ENCODE data around the gene SUMF1.

Gene SUMF1

DNA sequence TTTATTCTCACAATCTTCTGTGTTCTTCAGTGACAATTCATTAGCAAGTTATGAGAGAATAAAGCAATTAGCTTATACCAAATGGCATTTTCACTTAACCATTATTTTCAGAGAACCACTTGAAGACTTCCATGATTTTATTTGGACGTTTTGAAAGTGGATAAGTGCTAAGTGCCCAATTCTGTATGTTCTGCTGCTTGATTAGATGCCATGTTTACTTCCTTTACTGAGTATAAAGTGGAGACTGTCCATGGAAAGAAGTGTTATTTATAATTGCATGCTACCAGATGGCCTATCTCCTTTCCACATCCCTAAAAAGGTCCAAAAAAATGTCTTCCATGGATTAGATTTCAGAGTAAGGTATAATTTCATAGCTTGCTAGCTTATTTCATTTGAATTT is 69.6 kb downstream of the SUMF1 start:
- Histone ChIP-seq H3K27ac (ENCODE audit: low read depth, low read length) (no peak overlapping the region), H3K27me3 (ENCODE audit: insufficient read depth, low read length) (no peaks in the 10 kb centered on the region)
- WGBS: 92% methylated on average over 1 of the region's 1 CpG

DNA sequence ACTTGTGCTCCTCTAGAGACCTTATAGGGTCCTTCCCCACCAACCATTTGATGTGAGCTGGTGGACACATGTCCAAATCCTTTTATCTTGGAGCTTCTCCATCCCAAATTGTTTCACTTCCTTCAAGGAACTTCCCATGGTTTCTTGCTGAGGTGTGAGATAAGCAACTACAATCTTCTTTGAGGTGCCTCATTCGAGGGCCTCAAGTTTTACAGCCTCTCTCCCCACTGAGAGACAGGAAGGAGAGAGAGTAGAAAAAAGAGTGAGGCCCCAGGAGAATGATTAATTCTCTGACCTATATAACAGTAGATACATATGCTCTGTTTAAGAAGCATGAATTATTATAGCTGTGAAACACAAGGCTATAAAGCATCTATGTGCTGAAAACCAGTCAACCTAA is 70.5 kb downstream of the SUMF1 start:
- H3K4me1 ChIP-seq (ENCODE audit: insufficient read depth, low read length): peaks cover 4% of the 10 kb centered on the region; the same call in 1 of the 2 replicates
- H3K9ac ChIP-seq (ENCODE audit: low read depth, low read length): no peak overlapping the region
- no CpG with 5 or more reads among the region's 1 CpG for WGBS
- H3K9me3 ChIP-seq (ENCODE audit: insufficient read depth, low read depth, low read length): no peaks in the 10 kb centered on the region
- no peak overlapping the region for H3K27ac ChIP-seq (ENCODE audit: low read depth, low read length)
- no peak overlapping the region for H3K4me3 ChIP-seq (ENCODE audit: low read length)
- H3K36me3 ChIP-seq (ENCODE audit: insufficient read depth, low read length): no peaks in the 10 kb centered on the region
- H3K27me3 ChIP-seq (ENCODE audit: insufficient read depth, low read length): no peaks in the 10 kb centered on the region

More for the DNA sequence above, 69.6 kb downstream of the SUMF1 start:
- Histone ChIP-seq H3K4me1 (ENCODE audit: insufficient read depth, low read length) (peaks cover 4% of the 10 kb centered on the region; the same call in 1 of the 2 replicates), H3K9me3 (ENCODE audit: insufficient read depth, low read depth, low read length) (no peaks in the 10 kb centered on the region), H3K36me3 (ENCODE audit: insufficient read depth, low read length) (no peaks in the 10 kb centered on the region), H3K4me3 (ENCODE audit: low read length) (no peak overlapping the region), H3K9ac (ENCODE audit: low read depth, low read length) (no peak overlapping the region)

DNA sequence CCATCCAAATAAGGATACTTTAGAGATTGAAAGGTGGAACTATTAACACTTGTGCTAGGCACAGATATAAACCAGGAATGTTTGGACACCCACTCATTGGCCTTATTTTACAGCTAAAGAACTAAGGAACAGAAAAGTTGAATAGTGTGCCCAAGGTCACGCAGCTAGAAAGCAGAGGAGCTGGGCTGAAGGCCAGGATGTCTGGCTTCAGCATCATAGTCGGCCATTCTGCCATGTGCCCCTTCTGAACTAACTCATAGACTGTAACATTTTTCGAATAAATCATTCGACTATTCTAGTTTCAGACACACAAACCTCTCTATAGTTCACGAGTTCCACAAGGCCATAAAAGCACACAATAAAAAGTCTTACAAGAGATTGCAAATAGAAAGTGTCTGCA is 71.1 kb downstream of the SUMF1 start:
- 95% methylated on average over 5 of the region's 5 CpGs for WGBS
- H3K4me1 ChIP-seq (ENCODE audit: insufficient read depth, low read length): peaks cover 4% of the 10 kb centered on the region; the same call in 1 of the 2 replicates
- no peak overlapping the region for H3K27ac ChIP-seq (ENCODE audit: low read depth, low read length)
- H3K9ac ChIP-seq (ENCODE audit: low read depth, low read length): no peak overlapping the region
- no peaks in the 10 kb centered on the region for H3K9me3 ChIP-seq (ENCODE audit: insufficient read depth, low read depth, low read length)
- H3K27me3 ChIP-seq (ENCODE audit: insufficient read depth, low read length): no peaks in the 10 kb centered on the region
- H3K4me3 ChIP-seq (ENCODE audit: low read length): no peak overlapping the region
- no peaks in the 10 kb centered on the region for H3K36me3 ChIP-seq (ENCODE audit: insufficient read depth, low read length)

DNA sequence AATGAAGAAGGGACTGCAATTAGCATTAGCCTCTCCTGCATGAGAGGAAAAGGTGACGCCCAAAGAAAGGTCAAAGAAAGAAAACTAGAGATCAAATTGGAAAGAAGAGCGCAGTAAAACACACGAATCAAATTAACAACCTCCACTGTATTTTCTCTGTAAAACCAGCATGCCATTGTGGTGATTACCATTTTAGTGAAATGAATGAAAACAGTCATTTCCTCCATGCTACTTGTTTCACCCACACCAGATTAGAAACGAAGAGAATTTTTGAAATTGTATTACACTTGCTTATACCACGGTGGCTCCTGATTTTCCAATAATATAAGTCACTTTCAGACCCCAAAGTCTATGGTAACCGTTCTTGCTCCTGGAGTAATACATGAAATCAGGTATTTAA is 71.6 kb downstream of the SUMF1 start:
- no peaks in the 10 kb centered on the region for H3K36me3 ChIP-seq (ENCODE audit: insufficient read depth, low read length)
- WGBS: 97% methylated on average over 3 of the region's 6 CpGs

DNA sequence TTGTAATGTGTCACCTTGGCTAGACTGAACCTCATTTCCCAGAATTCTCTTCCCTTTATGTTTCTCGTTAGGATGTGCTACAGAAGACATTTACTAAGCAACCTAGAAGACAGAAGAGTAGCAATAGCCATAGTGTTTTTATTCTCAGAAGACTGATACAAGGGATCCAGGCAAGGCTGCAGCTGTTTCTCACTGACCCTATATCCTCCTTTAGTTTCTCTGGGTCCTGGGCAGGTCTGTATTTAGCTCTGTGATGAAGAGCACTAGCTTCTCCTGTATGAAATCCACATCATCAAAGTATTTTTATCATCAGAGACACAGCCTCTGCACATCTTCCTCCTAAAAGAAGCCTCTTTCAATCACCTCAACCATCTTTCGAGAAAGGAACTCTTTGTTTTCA is 72.5 kb downstream of the SUMF1 start:
- no peak overlapping the region for H3K9ac ChIP-seq (ENCODE audit: low read depth, low read length)
- no peaks in the 10 kb centered on the region for H3K27me3 ChIP-seq (ENCODE audit: insufficient read depth, low read length)
- WGBS: 94% methylated on average over 2 of the region's 2 CpGs
- H3K4me3 ChIP-seq (ENCODE audit: low read length): no peak overlapping the region
- H3K36me3 ChIP-seq (ENCODE audit: insufficient read depth, low read length): no peaks in the 10 kb centered on the region
- no peak overlapping the region for H3K27ac ChIP-seq (ENCODE audit: low read depth, low read length)
- H3K9me3 ChIP-seq (ENCODE audit: insufficient read depth, low read depth, low read length): no peaks in the 10 kb centered on the region
- peaks cover 14% of the 10 kb centered on the region for H3K4me1 ChIP-seq (ENCODE audit: insufficient read depth, low read length)

More for the DNA sequence above, 71.6 kb downstream of the SUMF1 start:
- no peaks in the 10 kb centered on the region for H3K27me3 ChIP-seq (ENCODE audit: insufficient read depth, low read length)
- peaks cover 5% of the 10 kb centered on the region for H3K4me1 ChIP-seq (ENCODE audit: insufficient read depth, low read length)
- H3K4me3 ChIP-seq (ENCODE audit: low read length): no peak overlapping the region
- no peak overlapping the region for H3K27ac ChIP-seq (ENCODE audit: low read depth, low read length)
- no peaks in the 10 kb centered on the region for H3K9me3 ChIP-seq (ENCODE audit: insufficient read depth, low read depth, low read length)
- H3K9ac ChIP-seq (ENCODE audit: low read depth, low read length): no peak overlapping the region

DNA sequence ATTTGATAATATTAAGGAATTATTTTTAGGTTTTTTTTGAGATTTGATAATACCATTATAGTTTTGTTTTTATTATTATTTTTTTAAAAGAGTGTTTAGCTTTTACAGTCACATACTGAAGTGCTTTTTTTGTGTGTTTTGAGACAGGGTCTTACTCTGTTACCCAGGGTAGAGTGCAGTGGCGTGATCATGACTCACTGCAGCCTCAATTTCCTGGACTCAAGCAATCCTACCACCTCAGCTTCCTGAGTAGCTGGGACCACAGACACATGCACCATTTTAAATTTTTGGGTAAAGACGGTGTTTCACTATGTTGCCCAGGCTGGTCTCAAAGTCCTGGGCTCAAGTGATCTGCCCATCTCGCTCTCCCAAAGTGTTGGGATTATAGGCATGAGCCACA is 73.0 kb downstream of the SUMF1 start:
- H3K27ac ChIP-seq (ENCODE audit: low read depth, low read length): no peak overlapping the region
- H3K4me3 ChIP-seq (ENCODE audit: low read length): no peak overlapping the region
- H3K36me3 ChIP-seq (ENCODE audit: insufficient read depth, low read length): no peaks in the 10 kb centered on the region
- peaks cover 16% of the 10 kb centered on the region for H3K4me1 ChIP-seq (ENCODE audit: insufficient read depth, low read length)
- H3K9ac ChIP-seq (ENCODE audit: low read depth, low read length): no peak overlapping the region
- H3K27me3 ChIP-seq (ENCODE audit: insufficient read depth, low read length): no peaks in the 10 kb centered on the region
- no peaks in the 10 kb centered on the region for H3K9me3 ChIP-seq (ENCODE audit: insufficient read depth, low read depth, low read length)
- 99% methylated on average over 3 of the region's 3 CpGs for WGBS

DNA sequence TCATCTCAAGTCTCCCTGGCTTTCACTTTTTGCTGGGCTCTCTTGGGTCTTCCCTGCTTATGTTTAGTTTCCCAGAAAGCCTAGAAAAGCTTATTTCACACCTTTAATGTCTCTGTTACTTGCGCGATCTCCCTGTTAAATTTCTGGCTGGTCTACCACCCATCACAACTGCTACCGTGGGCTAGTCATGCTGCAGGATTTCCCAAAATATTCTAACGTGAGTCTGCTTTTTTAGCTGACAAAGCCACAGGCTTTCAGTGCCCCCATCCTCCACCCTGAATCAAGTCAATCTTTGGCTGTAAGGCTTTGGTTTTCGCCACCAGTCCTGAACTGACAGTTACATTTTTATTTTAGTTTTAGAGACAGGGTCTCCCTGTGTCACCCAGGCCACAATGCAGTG is 74.1 kb downstream of the SUMF1 start:
- Histone ChIP-seq H3K36me3 (ENCODE audit: insufficient read depth, low read length) (no peaks in the 10 kb centered on the region), H3K9me3 (ENCODE audit: insufficient read depth, low read depth, low read length) (no peaks in the 10 kb centered on the region), H3K9ac (ENCODE audit: low read depth, low read length) (no peak overlapping the region), H3K4me1 (ENCODE audit: insufficient read depth, low read length) (peaks cover 22% of the 10 kb centered on the region), H3K27me3 (ENCODE audit: insufficient read depth, low read length) (no peaks in the 10 kb centered on the region), H3K27ac (ENCODE audit: low read depth, low read length) (no peak overlapping the region), H3K4me3 (ENCODE audit: low read length) (no peak overlapping the region)
- 91% methylated on average over 5 of the region's 5 CpGs for WGBS

DNA sequence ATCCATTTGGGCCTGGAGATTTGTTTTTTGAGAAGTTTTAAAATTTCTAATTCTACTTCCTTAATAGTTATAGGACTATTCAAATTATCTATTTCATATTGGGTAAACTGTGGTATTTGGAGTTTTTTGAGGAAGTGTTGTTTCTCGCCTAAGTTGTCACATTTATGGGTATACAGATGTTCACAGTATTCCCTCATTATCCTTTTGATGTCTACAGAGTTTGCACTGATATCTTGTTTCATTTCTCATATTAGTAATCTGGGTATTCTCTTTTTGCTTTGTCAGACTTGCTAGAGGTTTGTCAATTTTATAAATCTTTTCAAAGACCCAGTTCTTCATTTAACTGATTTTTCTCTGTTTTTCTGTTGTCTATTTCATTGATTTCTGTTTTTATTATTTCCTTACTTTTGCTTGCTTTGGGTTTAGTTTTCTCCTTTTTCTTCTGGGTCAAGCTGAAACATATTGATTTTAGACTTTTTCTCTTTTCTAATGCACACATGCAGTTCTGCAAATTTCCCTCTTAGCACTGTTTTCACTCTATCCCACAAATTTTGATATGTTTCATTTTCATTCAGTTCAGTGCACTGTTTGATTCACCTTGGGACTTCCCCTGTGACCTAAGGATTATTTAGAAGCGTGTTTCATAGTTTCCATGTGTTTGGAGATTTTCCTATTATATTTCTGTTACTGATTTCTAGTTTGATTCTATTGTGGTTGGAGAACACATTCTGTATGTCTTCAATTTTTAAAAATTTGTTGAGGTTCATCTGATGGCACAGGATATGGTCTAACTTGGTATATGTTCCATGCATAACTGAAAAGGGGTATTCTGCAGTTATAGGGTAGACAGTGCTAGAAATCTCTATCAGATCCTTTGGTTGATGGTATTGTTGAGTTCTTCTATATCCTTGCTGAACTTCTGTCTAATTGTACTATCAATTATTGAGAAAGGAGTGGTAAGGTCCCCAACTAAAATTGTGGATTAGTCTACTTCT is 79.6 kb downstream of the SUMF1 start:
- H3K27ac ChIP-seq (ENCODE audit: low read depth, low read length): no peak overlapping the region
- 92% methylated on average over 1 of the region's 2 CpGs for WGBS
- no peaks in the 10 kb centered on the region for H3K36me3 ChIP-seq (ENCODE audit: insufficient read depth, low read length)
- H3K4me1 ChIP-seq (ENCODE audit: insufficient read depth, low read length): peaks cover 22% of the 10 kb centered on the region
- no peaks in the 10 kb centered on the region for H3K9me3 ChIP-seq (ENCODE audit: insufficient read depth, low read depth, low read length)
- H3K9ac ChIP-seq (ENCODE audit: low read depth, low read length): no peak overlapping the region
- H3K4me3 ChIP-seq (ENCODE audit: low read length): no peak overlapping the region
- no peaks in the 10 kb centered on the region for H3K27me3 ChIP-seq (ENCODE audit: insufficient read depth, low read length)

DNA sequence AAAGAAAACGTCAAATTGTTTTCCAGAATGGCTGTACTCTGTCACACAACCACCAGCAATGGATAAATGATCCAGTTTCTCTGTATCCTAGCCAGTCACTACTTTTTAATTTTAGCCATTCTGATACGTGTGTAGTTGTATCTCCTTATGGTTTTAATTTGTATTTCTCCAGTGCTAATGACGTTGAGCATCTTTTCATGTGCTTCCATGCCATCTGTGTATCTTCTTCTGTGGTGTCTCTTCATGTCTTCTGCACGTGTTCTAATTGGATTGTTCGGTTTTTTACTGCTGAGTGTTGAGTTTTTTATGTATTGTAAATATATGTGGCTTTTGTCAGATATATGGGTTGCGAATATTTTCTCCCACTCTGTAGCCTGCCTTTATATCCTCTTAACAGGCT is 81.9 kb downstream of the SUMF1 start:
- peaks cover 18% of the 10 kb centered on the region for H3K4me1 ChIP-seq (ENCODE audit: insufficient read depth, low read length)
- H3K9me3 ChIP-seq (ENCODE audit: insufficient read depth, low read depth, low read length): no peaks in the 10 kb centered on the region
- WGBS: 93% methylated on average over 5 of the region's 6 CpGs
- no peaks in the 10 kb centered on the region for H3K36me3 ChIP-seq (ENCODE audit: insufficient read depth, low read length)
- no peak overlapping the region for H3K9ac ChIP-seq (ENCODE audit: low read depth, low read length)
- H3K27me3 ChIP-seq (ENCODE audit: insufficient read depth, low read length): no peaks in the 10 kb centered on the region
- no peak overlapping the region for H3K4me3 ChIP-seq (ENCODE audit: low read length)
- no peak overlapping the region for H3K27ac ChIP-seq (ENCODE audit: low read depth, low read length)

DNA sequence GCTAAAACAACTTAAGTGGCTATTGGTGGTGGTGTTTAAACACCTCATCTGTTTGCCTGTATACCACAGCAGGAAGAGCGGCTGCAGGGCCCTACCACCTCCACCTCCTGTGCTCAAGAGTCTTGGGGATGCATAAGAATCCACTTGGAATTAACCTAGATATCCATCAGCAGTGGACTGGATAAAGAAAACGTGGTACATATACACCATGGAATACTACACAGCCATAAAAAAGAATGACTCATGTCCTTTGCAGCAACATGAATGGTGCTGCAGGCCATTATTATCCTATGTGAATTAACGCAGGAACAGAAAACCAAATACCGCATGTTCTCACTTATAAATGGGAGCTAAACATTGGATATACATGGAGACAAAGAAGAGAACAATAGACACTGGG is 87.1 kb downstream of the SUMF1 start:
- Histone ChIP-seq H3K36me3 (ENCODE audit: insufficient read depth, low read length) (no peaks in the 10 kb centered on the region), H3K27ac (ENCODE audit: low read depth, low read length) (no peak overlapping the region), H3K4me3 (ENCODE audit: low read length) (no peak overlapping the region), H3K4me1 (ENCODE audit: insufficient read depth, low read length) (0 out of 2 replicates have a peak, but pooled peaks cover 6% of the 10 kb centered on the region), H3K27me3 (ENCODE audit: insufficient read depth, low read length) (no peaks in the 10 kb centered on the region), H3K9me3 (ENCODE audit: insufficient read depth, low read depth, low read length) (no peaks in the 10 kb centered on the region), H3K9ac (ENCODE audit: low read depth, low read length) (no peak overlapping the region)
- 97% methylated on average over 4 of the region's 4 CpGs for WGBS

DNA sequence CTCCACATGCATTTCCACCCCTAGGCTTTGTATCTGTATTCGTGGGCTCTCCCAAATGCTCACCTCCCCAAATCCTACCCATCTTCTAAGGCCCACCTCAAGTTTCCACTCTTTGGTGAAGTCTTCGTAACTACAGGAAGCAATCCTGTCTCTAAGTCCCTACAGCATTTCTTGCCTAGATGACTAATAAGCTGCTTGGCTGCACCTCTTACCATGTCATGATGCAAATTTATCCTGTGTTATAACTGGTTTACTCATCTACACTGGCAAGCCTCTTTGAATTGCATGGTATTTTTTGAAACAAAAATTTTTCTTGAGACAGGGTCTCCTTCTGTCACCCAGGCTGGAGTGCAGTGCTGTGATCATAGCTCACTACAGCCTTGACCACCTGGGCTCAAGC is 90.6 kb downstream of the SUMF1 start:
- H3K4me1 ChIP-seq (ENCODE audit: insufficient read depth, low read length): 0 out of 2 replicates have a peak, but pooled peaks cover 6% of the 10 kb centered on the region
- no peak overlapping the region for H3K4me3 ChIP-seq (ENCODE audit: low read length)
- no peak overlapping the region for H3K27ac ChIP-seq (ENCODE audit: low read depth, low read length)
- no peaks in the 10 kb centered on the region for H3K36me3 ChIP-seq (ENCODE audit: insufficient read depth, low read length)
- 93% methylated on average over 2 of the region's 2 CpGs for WGBS
- no peaks in the 10 kb centered on the region for H3K27me3 ChIP-seq (ENCODE audit: insufficient read depth, low read length)
- no peak overlapping the region for H3K9ac ChIP-seq (ENCODE audit: low read depth, low read length)
- H3K9me3 ChIP-seq (ENCODE audit: insufficient read depth, low read depth, low read length): no peaks in the 10 kb centered on the region; the same call in 1 of the 2 replicates

Measured in HUES64 (cell line).